Keratinocyte (primary cell): ENCODE measurements around the gene RGL1. TPM values are rescaled to one million over a fixed set of nuclear protein-coding genes. Genes with fewer than 3 reads are reported as not detected.

ENCODE experiments used
- DNase-seq: peaks from one replicate; pipeline ENCODE4 v3.0.0-alpha.2; 2011; ENCODE audit warnings: low read depth, missing footprints, low spot score
- FAIRE-seq: peaks from 2 replicates; lab custom pipeline; 2011; peaks lifted over from hg19 to GRCh38; lab: Jason Lieb, UNC
- H2AFZ ChIP-seq: 2 replicates; pipeline ENCODE4 v1.6.0; 2012; ENCODE audit warnings: low read length, control low read depth, inconsistent platforms; ENCODE audit not compliant: control insufficient read depth
- H3K27ac ChIP-seq: 2 replicates; pipeline ENCODE4 v1.5.1; 2011; ENCODE audit warnings: low read length; ENCODE audit not compliant: control insufficient read depth, insufficient read depth
- H3K27me3 ChIP-seq: 3 replicates; pipeline ENCODE4 v1.6.0; 2011; ENCODE audit warnings: low read length; ENCODE audit not compliant: control insufficient read depth, insufficient read depth; ENCODE audit errors: extremely low read depth
- H3K36me3 ChIP-seq, 2 experiments: 2 replicates in 1 of 2; 3 replicates in 1 of 2; pipeline ENCODE4 v1.5.1; 2011; ENCODE audit warnings: low read length in 2 of 2, mild to moderate bottlenecking in 1 of 2; ENCODE audit not compliant: control insufficient read depth in 2 of 2, insufficient read depth in 2 of 2; ENCODE audit errors: extremely low read depth in 1 of 2
- H3K4me1 ChIP-seq: 3 replicates; pipeline ENCODE4 v1.5.1; 2011; ENCODE audit warnings: low read length; ENCODE audit not compliant: control insufficient read depth, insufficient read depth; ENCODE audit errors: extremely low read depth
- H3K4me2 ChIP-seq: 3 replicates; pipeline ENCODE4 v1.6.0; 2011; ENCODE audit warnings: low read depth, low read length; ENCODE audit not compliant: control insufficient read depth, insufficient read depth; ENCODE audit errors: extremely low read depth
- H3K4me3 ChIP-seq, 3 experiments: fragments of 200-600 bp in 1 of 3; sonication (generic) in 1 of 3; 2 replicates in 2 of 3; 3 replicates in 1 of 3; pipeline ENCODE4 v1.5.1; 2011 to 2016; ENCODE audit warnings: low read length in 3 of 3, mild to moderate bottlenecking in 3 of 3, control low read depth in 2 of 3, inconsistent platforms in 1 of 3, low read depth in 1 of 3, mixed read lengths in 1 of 3, mixed run types in 1 of 3, moderate library complexity in 1 of 3; ENCODE audit not compliant: control insufficient read depth in 2 of 3, insufficient read depth in 2 of 3; ENCODE audit errors: extremely low read depth in 1 of 3
- H3K79me2 ChIP-seq: 2 replicates; pipeline ENCODE4 v1.6.0; 2012; ENCODE audit warnings: low read length; ENCODE audit not compliant: control insufficient read depth, insufficient read depth
- H3K9ac ChIP-seq: 3 replicates; pipeline ENCODE4 v1.6.0; 2011; ENCODE audit warnings: low read length; ENCODE audit not compliant: control insufficient read depth, insufficient read depth; ENCODE audit errors: extremely low read depth
- H3K9me1 ChIP-seq: 3 replicates; pipeline ENCODE4 v1.6.0; 2011; ENCODE audit warnings: low read length; ENCODE audit not compliant: control insufficient read depth, insufficient read depth; ENCODE audit errors: extremely low read depth
- H3K9me3 ChIP-seq: 2 replicates; pipeline ENCODE4 v1.5.1; 2012; ENCODE audit warnings: low read depth, low read length; ENCODE audit not compliant: control insufficient read depth
- H4K20me1 ChIP-seq: 3 replicates; pipeline ENCODE4 v1.6.0; 2011; ENCODE audit warnings: low read length; ENCODE audit not compliant: control insufficient read depth, insufficient read depth; ENCODE audit errors: extremely low read depth
- CTCF ChIP-seq, 3 experiments: IDR thresholded peaks in 1 of 3; conservative IDR thresholded peaks in 1 of 3; optimal IDR thresholded peaks in 1 of 3; 2 replicates in 2 of 3; 3 replicates in 1 of 3; pipeline versions ENCODE3 to v1.5.1; 2011; ENCODE audit warnings: low read length in 3 of 3, mild to moderate bottlenecking in 3 of 3, moderate library complexity in 2 of 3, control low read depth in 1 of 3, inconsistent platforms in 1 of 3; ENCODE audit not compliant: insufficient read depth in 2 of 3; ENCODE audit errors: extremely low read depth in 1 of 3
- EZH2 ChIP-seq: IDR thresholded peaks from one replicate; pipeline ENCODE4 v1.6.1; 2012; ENCODE audit warnings: inconsistent platforms, mild to moderate bottlenecking, low read length, moderate library complexity
- dilution Hi-C: fragments of 300-500 bp; cut with MboI; formaldehyde crosslinking; loops from one replicate; pipeline ENCODE4 v1.7.0; 2020; ENCODE audit warnings: low sequenced_read_pairs; ENCODE audit not compliant: extremely low pct_ligation_motif_present
- polyA plus RNA-seq, 5 experiments: library from polyadenylated mRNA; depleted of rRNA in 3 of 5; stranded (reverse) in 3 of 5; stranded (forward) in 1 of 5; unstranded in 1 of 5; fragments of >200 nt; gene quantifications; 1 replicate in 1 of 5; 2 replicates in 3 of 5; 3 replicates in 1 of 5; pipeline versions ENCODE4 v1.2.1 to v1.2.3, GENCODE V29; 2011 to 2012; ENCODE audit warnings: missing spikeins in 2 of 5, low read depth in 1 of 5, low replicate concordance in 1 of 5

RGL1 gene
- polyA plus RNA-seq, 1 donor (not counting 4 experiments of a cell fraction or from before 2014, with no cell fraction given): 1.2 TPM

DNA sequence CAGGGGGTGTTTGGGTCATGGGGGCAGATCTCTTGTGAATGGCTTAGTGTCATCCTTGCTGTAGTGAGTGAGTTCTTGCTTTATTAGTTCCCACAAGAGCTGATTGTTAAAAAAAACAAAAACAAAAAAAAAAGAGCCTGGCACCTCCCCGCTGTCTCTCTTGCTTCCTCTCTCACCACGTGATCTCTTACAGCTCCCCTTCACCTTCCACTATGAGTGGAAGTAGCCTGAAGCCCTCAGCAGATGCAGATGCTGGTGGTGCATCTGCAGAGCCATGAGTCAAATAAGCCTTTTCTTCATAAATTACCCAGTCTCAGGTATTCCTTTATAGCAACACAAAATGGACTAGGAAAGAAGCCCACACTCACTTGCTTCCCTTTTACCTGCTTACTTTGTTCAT is 17.2 kb upstream of the RGL1 start:
- no peak overlapping the region for H2AFZ ChIP-seq

GRCh38 chr1:183791319-183791718 is 13.6 kb upstream of the RGL1 start:
- H2AFZ ChIP-seq: no peak overlapping the region
- no peak overlapping the region for H3K27ac ChIP-seq
- no peaks in the 10 kb centered on the region for H3K9me1 ChIP-seq
- no peaks in the 10 kb centered on the region for H3K36me3 ChIP-seq
- no peaks in the 10 kb centered on the region for H3K27me3 ChIP-seq
- H3K79me2 ChIP-seq: no peaks in the 10 kb centered on the region
- no peaks in the 10 kb centered on the region for H3K9me3 ChIP-seq
- FAIRE-seq (no peak), DNase-seq (no peak)
- H3K4me2 ChIP-seq: no peak overlapping the region
- H4K20me1 ChIP-seq: no peaks in the 10 kb centered on the region
- dilution Hi-C loops: no loop called here
- H3K4me1 ChIP-seq: no peaks in the 10 kb centered on the region
- H3K4me3 ChIP-seq: no peak overlapping the region
- no peak overlapping the region for H3K9ac ChIP-seq
- no peak for TF ChIP-seq CTCF (optimal IDR thresholded peaks at IDR 0.05 in 1 of 3, IDR thresholded peaks at IDR 0.05 in 1 of 3, conservative IDR thresholded peaks at IDR 0.05 in 1 of 3; ENCODE audit: extremely low read depth in 1 of 3, insufficient read depth in 2 of 3, low read length in 3 of 3)
- TF ChIP-seq EZH2: no peak

More for the DNA sequence above, 17.2 kb upstream of the RGL1 start:
- Histone ChIP-seq H3K9me3 (no peaks in the 10 kb centered on the region), H3K79me2 (no peaks in the 10 kb centered on the region), H3K4me2 (no peak overlapping the region), H3K9ac (no peak overlapping the region), H3K27me3 (no peaks in the 10 kb centered on the region), H3K27ac (no peak overlapping the region), H3K9me1 (no peaks in the 10 kb centered on the region), H3K4me1 (no peaks in the 10 kb centered on the region), H3K36me3 (no peaks in the 10 kb centered on the region), H4K20me1 (no peaks in the 10 kb centered on the region), H3K4me3 (no peak overlapping the region)
- dilution Hi-C loops: no loop called here
- TF ChIP-seq EZH2 (no peak), CTCF (optimal IDR thresholded peaks at IDR 0.05 in 1 of 3, IDR thresholded peaks at IDR 0.05 in 1 of 3, conservative IDR thresholded peaks at IDR 0.05 in 1 of 3; ENCODE audit: extremely low read depth in 1 of 3, insufficient read depth in 2 of 3, low read length in 3 of 3) (no peak)
- DNase-seq (no peak), FAIRE-seq (no peak)
